Measurements from ENCODE around the gene MAP1LC3B2.

Gene MAP1LC3B2

DNA sequence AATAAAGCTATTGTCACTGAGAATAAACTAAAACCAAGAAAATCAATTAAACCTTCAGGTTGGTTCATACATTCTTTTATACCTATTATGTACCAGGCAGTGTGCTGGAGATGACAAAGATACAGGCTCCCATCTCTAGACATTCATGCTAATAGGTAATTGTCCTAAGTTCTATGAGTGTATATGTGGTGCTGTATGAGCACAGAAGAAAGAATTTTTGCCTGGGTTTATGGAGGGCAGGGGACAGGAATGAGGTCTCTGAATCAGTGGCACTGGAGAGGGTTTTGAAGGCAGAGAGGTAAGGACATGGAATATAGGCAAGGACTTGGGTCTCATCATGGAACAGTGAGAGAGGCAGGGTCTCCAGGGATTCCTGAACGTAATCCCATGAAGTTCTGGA, 38.7 kb downstream of the MAP1LC3B2 start:
- no peak for DNase-seq

- no peak for DNase-seq
Measured at GRCh38 chr12:116598311-116599284, 39.4 kb downstream of the MAP1LC3B2 start.

DNA sequence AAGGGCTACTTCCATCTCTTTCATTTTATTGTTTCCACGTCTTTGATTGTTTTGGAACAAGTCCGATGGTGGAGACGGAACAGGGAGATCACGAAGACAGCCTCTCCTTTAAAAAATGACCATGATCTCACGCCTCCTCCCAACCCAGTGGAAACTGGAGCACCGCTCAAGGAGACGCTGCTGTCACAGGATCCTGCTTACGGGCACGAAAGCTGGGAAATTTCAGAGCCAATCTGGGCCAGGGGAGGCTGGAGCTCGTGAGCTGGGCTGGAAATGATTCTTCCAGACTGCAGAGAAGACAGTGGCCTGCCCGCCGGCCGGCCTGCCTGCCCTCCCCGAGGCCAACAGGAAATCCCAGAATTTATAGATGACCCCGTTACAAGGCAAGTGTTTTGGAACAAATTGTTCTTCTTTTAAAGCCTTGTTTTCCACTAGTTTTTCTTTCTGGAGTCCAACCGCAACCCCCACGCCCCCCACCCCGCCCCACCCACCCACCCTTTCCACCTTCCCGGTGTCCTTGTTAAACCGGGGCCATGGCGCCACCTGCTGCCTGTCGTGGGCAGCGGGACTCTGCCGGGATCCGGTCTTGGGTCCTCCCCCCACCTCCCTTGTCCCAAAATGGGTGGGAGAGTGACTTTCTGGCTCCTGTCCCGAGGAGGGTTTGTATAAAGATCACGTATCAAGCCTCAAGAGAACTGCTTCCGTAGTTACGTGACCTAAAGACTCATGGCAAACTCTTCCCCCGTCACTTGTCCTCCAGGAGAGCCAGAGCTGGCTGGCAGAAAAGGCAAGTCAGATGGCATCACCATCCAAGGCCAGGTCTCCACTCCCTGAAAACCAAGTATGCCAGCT, 40.3 kb downstream of the MAP1LC3B2 start:
- no peak for DNase-seq

GRCh38 chr12:116600959-116601918, 42.1 kb downstream of the MAP1LC3B2 start:
- DNase-seq, result no peak

- no peak for DNase-seq
Measured at GRCh38 chr12:116601933-116602810, 43.0 kb downstream of the MAP1LC3B2 start.

GRCh38 chr12:116603546-116604177, 44.5 kb downstream of the MAP1LC3B2 start:
- DNase-seq, result no peak

GRCh38 chr12:116604178-116604895, 45.2 kb downstream of the MAP1LC3B2 start:
- DNase-seq, result no peak

- DNase-seq, result no peak
Measured at GRCh38 chr12:116604951-116605641, 45.9 kb downstream of the MAP1LC3B2 start.

DNA sequence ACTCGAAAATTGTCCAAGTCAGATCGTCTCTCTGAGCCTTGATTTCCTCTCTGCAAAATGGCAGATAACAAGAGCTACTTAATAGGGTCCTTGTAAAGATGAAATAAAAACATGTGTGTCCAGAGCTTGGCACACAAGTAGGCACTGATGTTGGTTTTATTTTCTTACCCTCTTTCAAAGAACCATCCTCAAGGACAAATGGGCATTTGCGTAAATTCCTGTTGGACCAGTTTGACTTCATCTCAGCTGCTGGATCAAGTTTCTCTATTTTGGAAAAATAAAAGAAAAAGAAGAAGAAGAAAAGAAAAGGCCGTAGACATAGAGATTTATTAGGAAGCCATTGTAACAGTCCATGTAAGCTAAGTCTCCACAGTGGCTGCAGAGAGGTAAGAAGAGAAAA, 47.2 kb downstream of the MAP1LC3B2 start:
- peak; percentile 23 for DNase-seq

DNA sequence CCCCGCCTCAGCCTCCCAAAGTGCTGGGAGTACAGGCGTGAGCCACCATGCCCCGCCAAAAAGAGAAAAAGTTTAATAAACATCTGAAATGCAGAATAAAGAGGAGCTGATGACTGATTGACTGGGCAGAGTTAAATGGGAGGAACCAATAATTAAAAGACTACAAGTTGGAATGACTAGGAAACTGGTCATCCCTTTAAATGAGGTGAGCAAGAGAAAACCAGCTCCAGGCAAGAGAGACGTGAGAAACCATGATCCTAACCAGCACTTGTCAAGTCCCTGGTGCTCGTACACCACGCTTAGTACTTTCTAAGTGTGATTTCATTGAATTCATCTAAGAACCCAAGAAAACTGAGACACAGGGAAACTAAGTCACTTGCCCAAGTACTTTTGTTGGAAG, 47.9 kb downstream of the MAP1LC3B2 start:
- no peak for DNase-seq

- DNase-seq, result no peak
Measured at GRCh38 chr12:116609319-116610114, 50.3 kb downstream of the MAP1LC3B2 start.

DNA sequence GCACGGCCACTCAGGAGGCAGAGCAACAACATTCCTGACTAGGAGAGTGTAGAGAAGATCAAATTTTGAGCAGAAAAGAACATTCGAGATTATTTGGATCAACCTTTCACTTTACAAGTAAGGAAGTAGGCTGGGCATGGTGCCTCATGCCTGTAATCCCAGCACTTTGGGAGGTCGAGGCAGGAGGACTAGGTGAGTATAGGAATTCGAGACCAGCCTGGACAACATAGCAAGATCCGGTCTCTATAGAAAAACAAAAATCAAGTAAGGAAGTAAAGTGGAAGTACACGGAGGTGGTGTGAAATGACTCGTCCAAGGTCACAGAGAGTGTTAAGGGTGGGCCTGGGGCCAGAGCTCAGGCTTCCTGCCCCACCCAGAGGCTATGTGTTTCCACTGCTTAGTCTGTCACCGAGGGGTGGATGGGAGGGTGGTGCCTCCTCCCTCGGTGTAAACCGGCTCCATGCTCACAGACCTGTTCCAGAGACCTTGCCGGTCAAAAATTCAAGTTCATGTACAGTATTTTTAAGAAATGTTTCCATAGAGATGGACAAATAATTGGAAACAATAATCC, 51.9 kb downstream of the MAP1LC3B2 start:
- DNase-seq, result no peak

DNA sequence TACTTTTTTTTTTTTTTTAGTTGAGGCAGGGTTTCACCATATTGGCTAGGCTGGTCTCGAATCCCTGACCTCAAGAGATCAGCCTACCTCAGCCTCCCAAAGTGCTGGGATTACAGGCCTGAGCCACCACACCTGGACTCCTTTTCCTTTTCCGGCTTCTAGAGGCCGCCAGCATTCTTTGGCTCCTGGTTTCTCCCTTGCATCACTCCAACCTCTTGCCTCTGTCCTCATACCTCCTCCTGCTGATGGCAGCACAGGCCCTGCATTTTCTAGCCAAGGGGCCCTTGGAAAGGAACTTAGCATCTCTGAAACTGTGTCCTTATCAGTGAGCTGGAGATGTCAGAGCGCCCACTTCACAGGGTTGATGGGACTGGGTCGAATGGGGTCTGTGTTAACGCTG, 53.3 kb downstream of the MAP1LC3B2 start:
- DNase-seq, result no peak

GRCh38 chr12:116613256-116613655, 54.1 kb downstream of the MAP1LC3B2 start:
- DNase-seq, result peak; percentile 56

DNA sequence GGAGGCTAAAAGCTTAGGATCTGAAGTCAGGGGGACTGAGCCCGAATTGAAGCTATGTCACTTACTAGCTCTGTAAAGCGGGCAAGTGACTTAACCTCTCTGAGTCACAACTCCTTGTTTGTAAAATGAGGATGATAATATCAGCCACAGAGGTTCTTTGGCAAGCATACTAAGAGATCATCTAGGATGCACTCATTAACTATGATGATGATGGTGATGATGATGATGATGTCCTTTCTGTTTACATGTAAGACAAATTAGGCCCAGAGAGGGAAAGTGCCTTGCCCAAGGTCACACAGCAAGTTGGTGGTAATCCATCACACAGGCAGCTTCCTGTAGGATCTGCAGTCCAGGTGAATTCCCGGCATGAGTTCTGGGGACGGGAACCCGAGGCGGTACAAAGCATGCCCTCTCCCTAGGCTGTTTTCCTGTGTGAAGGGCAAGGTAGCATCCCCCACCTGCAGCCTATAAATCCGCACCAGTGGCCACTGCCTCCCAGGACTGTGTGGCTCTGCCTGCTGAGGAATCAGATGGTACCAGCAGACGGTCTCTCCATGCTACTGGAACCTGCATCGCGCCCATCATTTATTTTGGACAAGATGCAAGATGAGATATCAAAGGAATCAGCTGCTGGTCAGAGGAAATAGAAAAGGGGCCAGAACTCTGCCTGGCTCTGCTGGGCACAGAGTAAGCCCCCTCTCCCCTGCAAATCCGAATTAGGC, 55.2 kb downstream of the MAP1LC3B2 start:
- DNase-seq, result no peak

- no peak for DNase-seq
Measured at GRCh38 chr12:116615141-116615861, 56.1 kb downstream of the MAP1LC3B2 start.

Measured in NCI-H2029 treated with DMSO at 0.1 percent for 48 hours (cell line).